T-helper 2 cell treated with Interferon-gamma antibody and Interleukin-4, amounts not matched to agents 100 ng/mL and 5 ng/mL, for 36 hours (primary cell): ENCODE data around the gene BSCL2. TPM values are rescaled to one million over a fixed set of nuclear protein-coding genes. Genes with fewer than 3 reads are reported as not detected.
"Not testable (repeated sequence)": the region's sequence is repeated elsewhere in the genome, so short reads cannot be mapped to it uniquely, and the experiment has no call there.

Source experiments
- intact Hi-C: fragments of 100-400 bp; cut with micrococcal nuclease; formaldehyde crosslinking; loops from one replicate; pipeline ENCODE4 v1.15.1; 2023
- total RNA-seq: library from RNA; stranded (reverse); gene quantifications from 2 replicates; pipeline ENCODE4 v1.2.3, GENCODE V29; 2022

The BSCL2 gene
- total RNA-seq, 1 donor from 2014 or later, result 28.4 TPM

GRCh38 chr11:62665599-62666258 is 41.5 kb downstream of the BSCL2 start:
- intact Hi-C loops, result loop anchor here (1.0 to 2.0 kb wide), 7 partner anchors 13 to 75 kb away; partner anchors contain the start of genes EML3, GANAB, HNRNPUL2 and MTA2

- intact Hi-C loops, result loop anchor here (1.0 to 2.0 kb wide), 7 partner anchors 14 to 74 kb away; partner anchors contain the start of genes EML3, GANAB, HNRNPUL2 and MTA2
These were observed 42.1 kb downstream of the BSCL2 start, which contains the start of the genes C11orf98 and CSKMT for GRCh38 chr11:62665075-62665598. C11orf98 (minus strand) TSS chr11:62665210; CDS start chr11:62665169, 41 bp downstream. CSKMT (plus strand) TSS chr11:62665312; CDS start chr11:62665880, 568 bp downstream.

- intact Hi-C loops, result loop anchor here (1.0 to 2.0 kb wide), 7 partner anchors 14 to 74 kb away; partner anchors contain the start of genes EML3, GANAB, HNRNPUL2 and MTA2
These were observed 42.7 kb downstream of the BSCL2 start for GRCh38 chr11:62664405-62665074.

DNA sequence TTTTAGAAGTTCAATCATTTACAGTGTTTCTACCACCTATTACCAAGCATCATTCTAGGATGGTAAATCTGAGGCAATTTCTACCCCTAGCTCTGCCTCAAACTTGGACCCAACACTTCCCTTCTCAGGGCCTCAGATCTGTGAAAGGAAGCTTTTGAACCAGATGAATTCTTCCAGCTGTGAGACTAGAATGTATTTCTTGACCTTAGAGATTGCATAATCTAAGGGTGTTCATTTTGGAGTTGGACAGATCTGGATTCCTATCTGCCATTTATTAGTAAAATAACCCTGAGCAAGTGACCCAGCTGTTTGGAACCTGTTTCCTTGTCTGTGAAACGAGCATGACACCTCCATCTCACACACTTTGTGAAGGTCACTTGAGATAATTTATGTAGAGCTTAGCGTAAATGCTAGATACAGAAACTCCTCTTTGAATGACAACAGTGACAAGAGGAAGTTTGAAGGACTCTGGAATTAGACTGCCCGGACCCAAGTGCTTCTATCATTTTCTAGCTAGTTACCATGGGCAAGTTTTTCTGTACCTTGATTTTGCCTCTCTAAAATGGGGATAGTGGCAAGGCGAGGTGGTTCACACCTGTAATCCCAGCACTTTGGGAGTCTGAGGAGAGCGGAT is 50.3 kb downstream of the BSCL2 start:
- intact Hi-C loops, result no loop called here

GRCh38 chr11:62654297-62654696 is 52.9 kb downstream of the BSCL2 start:
- intact Hi-C loops, result no loop called here

- intact Hi-C loops, result loop anchor here (2.0 kb wide), 4 partner anchors 18 to 52 kb away; partner anchors contain the start of genes EML3, MTA2, ROM1 and UBXN1
These were observed 54.8 kb downstream of the BSCL2 start for GRCh38 chr11:62652161-62653006.

DNA sequence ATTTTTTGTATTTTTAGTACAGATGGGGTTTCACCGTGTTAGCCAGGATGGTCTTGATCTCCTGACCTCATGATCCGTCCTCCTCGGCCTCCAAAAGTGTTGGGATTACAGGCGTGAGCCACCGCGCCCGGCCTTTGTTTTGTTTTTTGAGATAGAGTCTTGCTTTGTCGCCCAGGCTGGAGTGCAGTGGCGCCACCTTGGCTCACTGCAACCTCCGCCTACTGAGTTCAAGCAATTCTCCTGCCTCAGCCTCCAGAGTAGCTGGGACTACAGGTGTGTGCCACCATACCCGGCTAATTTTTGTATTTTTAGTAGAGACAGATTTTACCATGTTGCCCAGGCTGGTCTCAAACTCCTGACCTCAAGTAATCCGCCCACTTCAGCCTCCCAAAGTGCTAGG is 56.9 kb downstream of the BSCL2 start:
- intact Hi-C loops, result not testable (repeated sequence)

DNA sequence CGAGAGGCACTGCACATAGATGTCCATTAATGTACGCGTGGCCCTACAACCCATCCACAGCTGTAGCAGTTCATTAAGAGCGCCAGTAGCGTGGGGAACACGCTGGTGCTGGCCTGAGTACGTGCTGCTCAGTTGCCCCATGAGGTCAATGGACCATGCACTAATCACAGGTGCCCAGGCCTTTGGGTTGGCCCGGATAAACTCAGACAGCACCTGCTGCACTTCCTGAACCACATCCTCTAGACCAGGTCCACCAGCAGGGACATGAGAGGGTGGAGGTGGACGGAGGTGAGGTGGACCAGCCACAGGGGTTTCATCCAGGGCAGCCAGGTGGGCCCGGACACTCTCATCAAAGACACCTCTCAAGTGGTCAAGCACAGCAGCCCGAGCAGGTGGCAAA is 57.7 kb downstream of the BSCL2 start:
- intact Hi-C loops, result no loop called here

DNA sequence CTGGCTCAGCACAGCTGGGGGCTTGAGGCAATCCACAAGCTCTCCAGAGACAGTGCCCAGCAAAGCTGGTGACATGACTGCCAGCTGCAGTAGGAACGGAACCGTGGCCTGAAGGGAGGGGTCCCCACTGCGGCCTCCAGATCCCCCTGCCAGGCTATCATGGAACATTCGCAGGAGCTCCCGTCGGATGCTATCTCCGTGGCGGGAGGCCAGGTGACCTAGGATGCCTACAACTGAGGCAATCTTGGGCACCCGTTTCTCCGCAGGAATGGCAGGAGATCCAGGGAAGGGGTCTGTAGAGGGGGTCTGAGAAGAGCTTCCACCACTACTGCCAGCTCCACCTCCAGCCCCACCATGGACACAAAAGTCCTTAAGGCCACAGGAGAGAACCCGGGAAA is 58.3 kb downstream of the BSCL2 start:
- intact Hi-C loops, result no loop called here

DNA sequence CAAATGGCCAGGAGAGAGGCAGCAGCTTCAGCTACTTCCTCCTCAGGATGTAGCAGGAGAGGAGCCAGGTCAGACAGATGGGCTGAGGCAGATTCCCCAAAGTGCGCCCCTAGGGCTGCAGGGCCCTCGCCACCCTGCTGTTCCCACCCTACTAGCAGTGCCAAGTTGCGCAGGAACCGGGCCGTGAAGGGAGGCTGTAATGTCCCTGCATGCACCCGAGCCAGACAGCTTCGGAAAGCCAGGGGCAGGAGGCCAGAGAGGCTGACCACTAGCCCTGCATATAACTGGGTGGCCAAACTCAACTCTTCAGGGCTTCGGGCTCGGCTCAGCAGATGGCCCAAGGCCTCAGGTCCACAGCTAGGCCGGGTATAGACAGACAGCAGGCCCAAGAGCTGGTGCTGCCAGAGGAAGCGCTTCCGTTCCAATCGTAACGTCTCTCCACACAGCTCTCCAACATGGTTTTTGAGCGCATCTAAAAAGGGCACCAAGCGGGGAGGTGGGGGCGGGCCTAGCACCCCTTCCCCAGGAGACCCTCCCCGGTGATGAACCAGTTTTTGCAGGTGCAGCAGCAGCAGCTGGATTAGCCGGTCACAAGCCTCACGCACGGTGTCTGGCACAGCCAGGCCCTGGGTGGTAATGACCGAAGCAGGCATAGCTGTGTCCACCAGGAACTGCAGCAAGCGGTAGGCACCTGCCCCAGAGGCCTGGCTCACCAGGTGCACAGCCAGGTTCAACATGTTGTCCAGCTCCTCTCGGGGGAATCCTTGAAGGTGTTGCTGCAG is 58.8 kb downstream of the BSCL2 start:
- intact Hi-C loops, result no loop called here

DNA sequence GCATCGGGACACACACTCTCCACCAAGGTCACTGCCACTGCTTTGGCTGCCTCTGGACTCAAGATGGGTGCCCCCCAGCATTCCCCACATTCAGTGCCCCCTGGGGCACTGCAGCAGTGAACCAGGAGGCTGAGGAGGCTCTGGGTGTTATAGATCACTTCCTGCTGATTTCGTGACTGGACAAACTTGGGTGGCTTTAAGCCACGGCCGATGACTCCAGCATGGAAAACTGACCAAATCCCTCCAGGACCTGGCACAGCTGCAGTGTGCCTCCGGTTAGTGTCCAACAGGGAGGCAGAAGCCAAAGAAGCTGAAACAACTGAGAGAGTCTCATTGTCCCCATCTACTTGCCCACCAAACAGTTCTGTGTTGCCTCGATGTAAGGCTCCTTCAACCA is 59.6 kb downstream of the BSCL2 start:
- intact Hi-C loops, result loop anchor here (2.0 kb wide), 2 partner anchors 61 to 81 kb away; partner anchors contain the start of gene TTC9C

GRCh38 chr11:62646825-62647608 is 60.2 kb downstream of the BSCL2 start:
- intact Hi-C loops, result loop anchor here (1.0 to 2.0 kb wide), 4 partner anchors 18 to 82 kb away; partner anchors contain the start of genes C11orf98, CSKMT and TTC9C

DNA sequence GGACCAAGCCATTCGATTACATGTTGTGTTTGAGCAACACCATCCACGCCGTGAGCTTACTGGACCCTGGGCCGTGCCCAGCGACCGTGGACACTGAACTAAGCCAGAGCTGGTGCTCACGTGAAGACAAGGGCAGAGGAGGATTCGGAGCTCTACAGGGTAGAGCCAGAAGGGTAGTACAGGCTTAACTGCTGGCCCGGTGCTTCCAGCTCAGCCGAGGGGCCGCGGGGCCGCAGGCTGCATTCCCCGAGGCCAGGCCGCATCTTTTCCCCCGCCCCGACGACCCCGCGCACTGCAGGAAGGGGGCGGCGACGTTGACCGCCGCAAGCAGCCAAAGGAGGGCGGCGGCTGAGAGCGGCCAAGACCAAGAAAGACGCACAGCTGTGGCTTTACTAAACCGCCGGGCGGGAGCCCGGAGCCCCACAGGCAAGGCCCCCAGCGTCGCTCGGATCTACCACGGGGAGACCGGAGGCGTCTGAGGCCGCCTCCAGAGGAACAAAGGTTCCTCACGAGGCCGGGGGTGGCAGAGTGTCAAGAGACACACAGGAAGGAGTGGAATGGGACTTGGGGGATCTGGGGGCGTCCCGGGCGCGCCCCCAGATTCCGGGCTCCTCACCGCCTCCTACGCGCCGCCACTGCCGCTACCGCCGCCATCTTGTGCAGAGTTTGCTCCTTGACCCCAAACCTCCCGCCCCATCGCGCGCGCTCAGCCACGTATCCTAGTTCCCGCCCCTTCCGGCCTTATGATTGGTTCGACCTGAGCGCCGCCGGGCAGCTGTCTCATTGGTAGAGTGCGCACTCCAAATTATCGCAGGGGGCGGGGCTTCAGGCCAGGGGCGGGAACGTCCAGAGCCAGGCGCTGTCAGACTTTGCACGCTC is 61.0 kb downstream of the BSCL2 start, which contains the start of gene GANAB:
TSS of gene GANAB (minus strand) at position 668 of the 879 bp plus-strand sequence. CDS start at position 654, 14 bp downstream.
- intact Hi-C loops, result loop anchor here (1.0 to 2.0 kb wide), 4 partner anchors 19 to 83 kb away; partner anchors contain the start of genes C11orf98, CSKMT and TTC9C

DNA sequence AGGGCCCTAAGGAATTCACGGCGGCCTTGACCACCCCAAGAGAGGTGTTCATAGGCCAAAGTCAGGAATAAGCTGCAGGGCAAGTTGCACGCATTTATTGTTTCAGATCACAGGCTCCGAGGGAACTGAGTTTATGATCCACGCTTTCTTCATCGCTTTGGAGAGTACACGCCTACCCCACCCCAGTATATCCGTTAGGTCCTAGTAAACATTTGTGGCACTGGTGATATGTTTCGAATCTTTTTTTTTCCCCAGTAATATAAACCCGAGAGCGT is 61.6 kb downstream of the BSCL2 start:
- intact Hi-C loops, result no loop called here

- intact Hi-C loops, result no loop called here
These were observed 63.0 kb downstream of the BSCL2 start for GRCh38 chr11:62644220-62644619.
